ENCODE measurements around the gene HOXB9. TPM values are rescaled to one million over a fixed set of nuclear protein-coding genes. Genes with fewer than 3 reads are reported as not detected.

HOXB9 gene
- total RNA-seq, 1 experiment from 2014 or later = 5.1 TPM

DNA sequence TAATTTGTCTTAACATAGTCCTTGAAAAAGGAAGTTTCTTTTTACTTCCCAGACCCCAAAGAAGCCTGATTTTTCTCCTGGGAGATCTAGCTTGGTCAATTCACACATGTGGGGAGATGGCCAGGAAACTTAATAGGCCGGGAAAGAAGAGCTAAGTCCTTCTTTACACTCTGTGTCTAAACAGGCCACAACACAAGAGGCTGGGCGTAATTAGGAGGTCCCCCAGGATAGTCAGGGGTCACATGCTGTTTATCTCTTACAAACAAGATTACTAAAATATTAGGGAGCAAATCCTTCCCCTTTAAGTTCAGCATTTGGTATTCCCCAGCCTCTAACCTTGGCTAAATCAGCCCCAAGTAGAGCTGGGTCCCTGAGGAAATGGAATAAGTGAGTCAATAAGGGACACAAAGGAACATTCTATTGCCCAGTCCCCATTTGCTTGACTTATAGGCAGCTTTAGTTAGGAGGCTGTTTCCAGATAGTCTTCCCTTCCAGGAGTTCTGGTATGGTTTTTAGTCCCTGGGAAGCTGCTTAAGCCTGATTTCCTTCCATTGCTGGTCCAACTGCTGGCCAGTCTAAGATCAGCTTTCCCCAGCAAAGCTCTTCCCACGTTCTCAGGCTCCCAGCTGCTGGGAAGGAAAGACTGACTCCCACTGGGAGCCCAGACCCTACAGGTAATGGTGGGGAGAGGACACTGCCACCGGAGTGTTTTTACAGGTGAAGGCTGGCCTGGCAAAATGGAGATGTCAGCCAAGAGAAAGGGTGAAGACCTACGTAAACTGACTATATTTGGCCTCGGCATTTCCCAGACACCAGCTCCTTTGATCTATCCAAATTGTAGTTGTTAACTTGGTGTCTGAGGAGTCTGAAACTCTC is 14.1 kb upstream of the HOXB9 start:
- no peak for DNase-seq (ENCODE audit: low read depth)

DNA sequence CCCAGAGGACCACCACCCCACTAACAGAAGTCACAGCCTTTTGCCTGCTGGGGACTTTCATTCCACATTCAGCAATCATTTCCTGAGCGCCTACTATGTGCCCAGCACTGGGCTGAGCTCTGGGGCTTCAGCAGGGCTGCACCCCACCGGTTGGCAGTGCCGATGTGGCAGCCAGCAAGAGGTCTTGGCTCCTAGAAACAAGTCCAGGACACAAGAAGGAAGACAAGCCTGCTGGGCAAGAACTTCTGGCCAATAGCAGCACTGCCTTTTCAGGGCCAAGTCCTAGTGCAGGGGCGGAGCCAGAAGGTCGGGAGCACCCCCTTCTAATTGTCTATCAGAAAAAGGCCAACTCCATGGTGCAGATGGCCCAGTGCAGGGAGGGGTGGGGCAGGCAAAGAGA is 13.0 kb upstream of the HOXB9 start:
- DNase-seq (ENCODE audit: low read depth) = no peak

DNA sequence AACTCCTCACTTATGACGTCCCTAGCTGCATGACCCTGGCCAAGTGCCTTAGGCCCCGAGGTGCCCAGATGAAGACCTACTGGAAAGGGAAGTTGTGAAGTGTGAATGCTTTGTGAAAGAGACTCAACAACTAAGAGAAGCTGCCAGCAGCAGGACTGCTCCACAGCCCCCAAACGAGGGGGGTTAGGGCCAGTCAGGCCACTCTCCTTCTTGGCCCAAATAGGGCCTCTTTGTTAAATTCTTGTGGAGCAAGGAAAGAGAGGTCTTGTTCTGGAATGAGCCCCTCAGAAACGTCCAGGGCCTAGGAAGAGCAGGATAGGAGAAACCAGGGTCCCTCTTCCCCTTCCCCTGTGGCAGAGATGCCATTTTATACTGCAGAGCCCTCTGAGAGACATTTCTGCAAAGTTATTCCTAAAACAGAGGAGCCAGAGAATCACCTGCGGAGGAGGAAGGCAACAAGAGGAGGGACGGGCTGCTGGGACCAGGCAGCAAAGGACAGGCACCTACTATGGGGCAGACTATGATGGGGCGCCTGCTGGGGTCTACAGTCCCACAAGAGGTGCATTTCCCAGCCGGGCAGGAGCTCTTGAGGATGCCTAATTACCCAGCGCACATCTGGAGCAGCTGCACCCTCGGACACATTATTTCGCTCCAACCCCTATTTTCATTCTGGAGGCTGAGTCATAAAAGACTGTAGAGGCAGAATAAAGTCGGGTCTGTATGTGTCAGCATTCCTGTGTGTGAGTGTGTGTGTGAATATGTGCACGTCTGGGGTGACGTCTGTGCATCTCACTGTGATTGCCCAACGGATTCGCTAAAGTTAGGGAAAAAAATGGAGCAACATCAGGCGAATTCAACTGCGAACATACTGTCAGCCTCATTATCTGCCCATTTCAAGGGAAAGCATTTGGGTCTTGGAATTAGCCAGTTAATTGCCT is 11.4 kb upstream of the HOXB9 start:
- peak; percentile 94 for DNase-seq (ENCODE audit: low read depth)

DNA sequence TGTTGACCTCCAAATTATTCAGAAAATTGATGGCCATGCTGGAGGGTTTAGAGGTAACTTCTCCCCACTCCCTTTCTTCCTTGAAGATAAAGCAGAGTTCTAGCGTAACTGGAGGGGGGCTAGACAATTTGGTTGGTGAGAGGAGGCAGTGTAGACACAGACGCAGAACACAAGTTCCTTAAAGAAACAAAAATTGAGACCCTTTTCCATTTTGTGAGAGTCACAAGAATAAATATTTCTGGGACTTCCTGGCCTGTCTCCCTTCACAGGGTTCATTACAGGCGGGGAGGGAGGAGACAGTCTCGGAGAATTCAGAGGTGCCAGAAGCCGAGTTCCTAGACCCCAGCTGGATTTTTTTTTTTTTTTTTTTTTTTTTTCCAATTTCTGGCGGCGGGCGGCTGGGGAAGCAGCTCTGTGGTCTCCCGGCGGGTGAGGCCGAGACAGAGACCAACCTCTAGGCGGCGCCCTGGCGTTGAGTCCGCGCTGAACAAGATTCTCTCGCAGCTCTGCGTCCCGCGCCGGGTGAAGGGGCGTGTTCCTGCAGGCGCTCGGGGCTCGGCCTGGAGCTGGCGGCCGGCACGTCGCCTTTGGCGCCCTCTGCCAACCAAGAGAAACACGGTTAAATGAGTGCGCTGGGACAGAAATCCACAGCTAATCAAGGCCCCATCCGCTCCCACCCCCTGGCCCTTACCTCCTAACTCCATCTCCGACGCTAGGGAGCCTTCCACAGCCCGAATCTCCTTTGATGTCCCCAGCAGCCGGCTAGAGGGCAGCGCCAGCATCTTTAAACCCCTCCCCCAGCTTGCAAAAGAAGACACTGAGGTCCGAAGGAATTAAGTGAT is 10.2 kb upstream of the HOXB9 start:
- peak; percentile 75 for DNase-seq (ENCODE audit: low read depth)

DNA sequence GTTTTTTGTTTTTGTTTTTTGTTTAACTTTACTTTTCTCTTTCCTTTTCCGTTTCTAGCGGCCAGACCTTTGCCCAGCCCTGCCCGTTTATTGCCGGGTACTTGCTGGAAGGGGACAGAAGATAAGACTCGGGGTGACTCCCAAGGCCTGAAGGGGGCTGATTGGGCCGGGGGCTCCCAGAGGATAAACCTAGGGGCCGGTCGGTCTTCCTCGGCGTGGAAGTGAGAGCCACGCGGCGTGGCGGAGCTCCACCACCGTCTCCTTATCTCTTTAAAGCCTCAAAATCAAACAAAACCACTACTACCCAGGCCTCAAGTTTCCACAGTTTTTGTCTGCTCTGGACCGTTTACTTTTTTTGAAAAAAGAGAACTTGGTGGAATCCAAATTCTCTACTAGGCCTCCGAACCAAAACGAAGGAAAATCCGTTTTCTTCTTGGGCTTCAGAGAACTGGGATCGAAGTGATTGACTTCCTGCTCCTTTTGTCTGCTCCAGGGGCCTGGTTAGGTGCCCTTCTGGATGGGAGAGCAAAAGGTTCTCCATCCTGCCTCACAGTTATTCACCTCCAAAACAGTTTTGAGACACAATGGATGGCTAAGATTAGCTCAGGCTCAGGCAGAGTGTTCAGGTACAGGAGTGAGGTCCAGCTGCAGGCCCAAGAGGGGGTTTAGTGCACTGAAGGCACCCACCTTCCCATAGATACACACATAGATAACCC is 8.5 kb upstream of the HOXB9 start:
- no peak for DNase-seq (ENCODE audit: low read depth)

DNA sequence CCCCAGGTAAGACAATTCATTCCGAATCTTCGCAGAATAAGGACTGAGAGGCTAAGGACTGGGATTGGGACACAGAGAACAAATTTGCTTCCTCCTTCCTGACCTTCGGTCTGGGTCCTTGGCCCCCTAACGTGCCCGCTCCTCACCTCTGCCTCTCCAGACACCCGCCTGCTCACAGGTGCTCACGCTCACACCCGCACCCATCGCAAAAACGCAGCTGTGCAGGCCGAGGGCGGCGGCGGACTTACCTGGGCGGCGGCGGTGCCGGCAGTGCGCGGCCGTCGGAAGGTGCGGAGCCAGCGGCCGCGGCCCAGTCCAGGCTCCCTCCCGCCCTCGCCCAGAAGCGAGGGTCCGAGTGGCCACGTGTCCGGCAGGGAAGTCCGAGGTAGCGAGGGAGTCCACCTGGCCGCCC is 7.1 kb upstream of the HOXB9 start:
- no peak for DNase-seq (ENCODE audit: low read depth)

DNA sequence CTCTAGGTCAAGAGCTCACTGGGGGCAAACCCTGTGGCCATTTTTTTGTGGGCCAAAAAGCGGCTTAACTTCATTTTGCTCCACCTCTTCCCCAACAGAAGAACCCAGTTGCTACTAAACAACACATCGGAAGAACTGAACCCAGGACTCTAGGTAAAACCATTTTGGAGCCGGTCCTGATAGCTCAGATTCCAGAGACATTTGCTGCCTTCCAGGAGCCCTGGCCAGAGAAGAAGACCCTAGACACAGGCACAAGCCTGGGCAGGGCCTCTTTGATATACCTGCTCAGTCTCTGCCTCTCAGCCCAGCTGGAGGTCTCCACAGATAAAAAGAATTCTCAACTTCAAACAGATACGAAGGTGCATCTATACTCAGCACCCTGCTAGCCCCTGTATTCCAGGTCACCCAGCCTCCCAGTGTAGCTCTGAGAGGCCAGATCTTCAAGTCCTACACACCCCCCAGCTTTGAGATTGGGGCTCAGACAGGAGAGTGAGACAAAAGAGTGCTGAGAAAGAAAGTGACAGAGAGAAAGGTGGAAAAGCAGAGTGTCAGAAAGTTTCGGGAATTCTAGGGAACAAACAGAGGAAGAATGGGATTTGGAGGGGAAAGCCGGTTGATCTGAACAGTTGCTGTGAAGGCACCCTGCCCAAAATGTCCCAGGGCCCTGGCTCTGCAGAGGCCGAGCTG is 6.6 kb upstream of the HOXB9 start:
- no peak for DNase-seq (ENCODE audit: low read depth)

DNA sequence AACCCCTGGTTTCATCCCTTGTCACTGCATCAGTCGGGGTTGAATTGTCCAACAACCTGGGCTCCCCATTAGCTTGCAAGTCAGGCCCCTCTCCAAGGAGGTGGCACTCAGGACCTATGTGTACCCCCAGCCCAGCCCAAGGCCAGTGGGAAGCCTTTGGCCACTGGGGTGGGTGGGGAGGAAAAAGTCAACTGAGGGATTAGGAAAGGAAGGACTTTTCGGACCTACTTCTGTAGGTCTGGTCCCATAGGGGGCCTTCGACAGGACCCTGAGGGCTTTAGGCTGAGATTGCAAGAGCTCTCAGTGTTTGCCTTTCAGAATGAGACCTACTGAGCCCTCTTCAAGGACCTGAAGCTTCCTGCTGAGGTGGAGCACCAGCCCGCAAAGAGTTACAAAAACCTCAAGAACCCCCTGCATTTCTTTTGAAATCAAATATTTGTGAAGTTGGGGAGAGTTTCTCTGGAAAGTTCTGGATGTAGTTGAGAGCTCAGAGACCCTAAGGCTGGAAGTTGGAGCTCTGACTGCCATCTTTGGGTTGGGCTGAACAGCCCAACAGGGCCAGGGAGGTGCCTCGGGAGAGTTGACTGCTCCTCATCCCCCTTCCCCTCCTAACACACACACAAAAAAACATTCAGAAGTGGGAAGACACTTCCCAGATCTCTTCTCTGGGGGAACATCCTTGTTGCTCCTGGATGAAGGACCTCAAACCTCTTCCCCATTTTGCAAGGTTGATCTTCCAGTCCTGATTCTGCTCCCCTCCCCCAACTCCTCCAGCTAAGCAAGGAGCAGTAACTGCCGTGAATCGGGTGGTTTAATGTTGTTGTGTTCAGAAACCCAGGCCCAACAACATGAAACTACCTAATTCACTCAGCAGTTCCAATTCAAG is 5.8 kb upstream of the HOXB9 start:
- no peak for DNase-seq (ENCODE audit: low read depth)

DNA sequence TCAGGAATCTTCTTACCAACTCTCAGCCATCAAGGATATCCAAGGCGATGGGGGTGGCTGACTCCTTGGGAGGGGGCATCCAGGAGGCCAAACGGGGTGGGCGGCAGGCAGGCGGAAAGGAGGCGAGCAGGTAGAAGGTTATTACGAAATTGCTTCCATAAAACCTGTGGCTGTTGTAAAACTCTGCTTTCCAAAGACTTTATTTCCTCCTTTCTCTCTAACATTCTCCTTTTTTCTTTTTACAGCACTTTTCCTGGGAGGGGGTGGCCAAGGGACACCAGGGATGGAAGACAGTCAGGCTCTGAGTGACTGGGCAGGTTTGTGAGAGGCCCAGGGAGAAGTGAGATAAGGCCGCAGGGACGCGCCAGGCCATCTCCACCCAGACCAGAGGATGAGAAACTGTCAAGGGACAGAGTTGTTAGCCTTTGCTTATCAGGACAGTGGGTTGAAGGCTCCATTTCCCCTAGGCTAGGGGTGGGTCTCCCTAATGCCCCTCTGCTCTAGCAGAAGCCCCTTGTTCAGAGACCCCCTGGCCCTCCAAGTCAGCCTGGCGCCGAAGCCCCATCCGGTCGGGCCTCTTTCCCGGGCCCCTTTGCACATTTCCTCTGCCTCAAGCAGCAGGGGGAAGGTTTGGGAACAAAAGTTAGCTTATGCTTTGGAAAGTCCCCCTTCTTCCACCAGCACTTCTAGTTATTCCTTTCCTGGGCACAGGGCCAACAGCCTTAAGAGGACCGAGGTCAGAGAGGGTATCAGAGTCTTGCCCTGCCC is 5.0 kb upstream of the HOXB9 start:
- DNase-seq (ENCODE audit: low read depth) = no peak

DNA sequence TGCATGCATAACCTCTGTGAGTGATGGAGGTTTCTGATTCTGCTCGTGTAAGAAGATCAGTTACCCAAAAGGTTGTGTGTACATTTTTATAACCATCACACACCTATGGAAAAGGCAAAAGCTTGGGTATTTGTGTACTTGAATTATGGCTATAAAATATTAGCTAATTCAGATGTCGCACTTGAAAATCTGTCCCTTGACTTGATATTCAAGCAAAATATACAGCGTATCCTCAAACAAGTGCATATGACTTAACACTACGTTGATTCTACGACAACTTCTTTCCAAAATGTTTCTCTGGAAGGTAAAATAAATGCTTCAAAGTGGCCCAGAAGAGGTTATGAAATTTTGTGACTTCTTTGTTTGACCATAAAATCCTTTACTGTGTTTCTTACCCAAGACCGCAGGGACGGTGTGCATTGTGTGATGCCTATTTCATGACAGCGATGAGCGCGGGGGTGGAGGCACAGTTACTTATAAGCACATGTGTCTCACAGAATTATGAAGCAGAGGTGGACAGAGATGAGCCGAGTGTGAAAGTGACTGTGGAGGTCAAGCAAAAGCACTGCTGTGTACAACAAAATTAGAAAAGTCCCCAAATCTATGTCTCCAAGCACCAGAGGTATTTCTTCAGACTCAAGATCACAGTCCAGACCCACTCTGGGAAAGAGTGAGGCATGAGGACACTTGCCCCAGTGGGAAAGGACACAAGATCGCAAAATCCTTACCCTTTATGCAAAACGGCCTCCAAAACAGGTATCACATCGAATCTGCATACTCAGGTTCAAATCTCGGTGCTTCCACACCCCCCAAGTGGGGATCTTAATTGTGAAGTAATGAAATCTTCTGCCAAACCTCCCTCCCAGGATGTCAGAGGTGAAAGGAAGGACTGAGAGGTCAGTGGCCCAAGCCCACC is 4.1 kb upstream of the HOXB9 start:
- DNase-seq (ENCODE audit: low read depth) = no peak

DNA sequence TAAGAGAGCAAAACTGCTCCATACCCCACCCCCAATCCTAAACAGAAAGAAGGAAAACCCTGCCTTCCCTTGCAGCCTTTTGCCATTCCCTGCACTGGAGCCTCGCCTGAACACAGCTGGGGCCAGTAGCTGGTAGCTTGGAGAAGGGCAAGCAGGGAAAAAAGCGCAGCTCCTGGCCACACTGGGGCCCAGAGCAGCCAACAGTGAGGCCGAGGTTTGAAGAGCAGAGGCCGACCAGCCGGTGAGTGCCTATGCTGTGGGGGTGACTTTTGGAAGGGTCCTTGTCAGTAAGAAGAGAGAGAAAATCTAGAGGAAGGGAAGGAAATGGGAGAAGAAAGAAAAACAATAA is 3.2 kb upstream of the HOXB9 start:
- DNase-seq (ENCODE audit: low read depth) = no peak

DNA sequence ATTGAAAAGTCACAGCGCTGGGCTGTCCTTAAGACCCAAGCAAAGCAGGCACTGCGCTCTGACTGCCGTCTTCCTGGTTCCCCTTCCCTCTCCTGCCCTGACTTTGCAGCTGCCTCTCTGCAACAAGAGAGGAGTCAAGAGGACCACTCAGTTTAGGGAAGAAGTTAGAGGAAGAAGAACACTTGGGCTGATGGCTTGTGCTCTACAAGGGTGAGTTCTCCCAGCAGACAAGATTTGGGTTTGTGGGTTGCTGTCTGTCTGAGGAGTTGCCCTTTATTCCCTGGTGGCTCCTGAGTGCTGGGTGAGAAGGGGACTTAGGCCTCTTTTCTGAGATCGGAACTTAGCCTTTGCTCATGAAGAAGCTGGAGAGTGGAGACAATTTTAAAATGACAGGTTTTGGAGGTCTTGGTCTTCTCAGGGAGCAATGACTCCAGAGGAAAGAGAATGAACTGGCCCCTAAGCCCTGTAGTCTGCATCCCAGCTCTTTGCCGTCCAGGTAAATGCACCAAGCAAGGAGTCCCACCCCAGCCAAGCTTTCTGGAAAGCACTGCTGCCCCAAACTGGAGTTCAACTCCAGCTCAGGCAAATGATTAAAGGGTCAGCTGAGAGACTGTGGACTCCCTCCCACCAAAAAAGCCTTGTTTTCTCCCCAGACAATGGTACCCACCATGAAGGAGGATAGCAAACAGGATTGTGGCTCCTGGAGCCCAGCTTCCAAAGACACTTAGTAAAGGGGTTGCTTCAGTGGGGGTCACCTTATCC is 2.7 kb upstream of the HOXB9 start:
- no peak for DNase-seq (ENCODE audit: low read depth)

DNA sequence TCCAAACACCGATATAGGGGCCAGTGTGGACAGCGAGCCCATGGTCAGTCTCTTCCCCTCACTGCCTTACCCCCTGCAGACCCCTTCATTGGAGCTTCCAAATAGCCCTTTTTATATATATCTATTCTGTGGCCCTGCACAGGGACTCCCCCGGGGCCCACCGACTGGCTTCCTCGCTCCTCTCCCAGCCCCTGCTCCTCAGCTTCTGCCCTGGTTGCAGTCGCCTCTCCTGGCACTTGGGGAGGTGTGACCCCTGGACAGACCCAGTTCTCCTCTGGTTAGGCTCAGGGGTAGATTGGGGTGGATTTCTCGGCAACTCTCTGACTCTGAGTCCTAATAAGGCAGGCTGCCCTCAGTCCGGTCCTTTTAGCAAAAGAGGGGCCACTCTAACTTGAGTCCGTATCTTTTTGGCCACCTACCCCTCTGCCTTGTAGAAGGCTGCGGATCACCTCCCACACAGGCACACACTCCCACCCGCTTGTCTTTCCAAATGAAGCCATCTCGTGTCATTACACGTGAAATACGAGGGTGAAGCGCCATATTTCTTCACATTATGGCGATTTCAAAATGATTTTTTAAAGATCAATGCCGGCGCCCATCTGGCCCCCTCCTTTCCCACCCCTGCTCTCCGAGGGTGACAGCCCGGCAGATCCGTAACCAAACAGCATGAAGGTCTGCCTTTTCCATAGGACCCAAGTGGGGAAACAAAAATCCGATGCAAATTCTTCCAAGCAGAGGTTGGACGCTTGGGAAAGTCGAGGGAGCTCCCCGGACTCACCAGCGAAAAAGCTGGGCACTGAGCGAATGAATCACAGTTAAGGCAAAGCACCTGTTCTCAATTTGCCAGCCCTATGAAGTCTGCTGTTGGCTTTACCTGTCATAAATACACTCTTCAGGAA is 1.7 kb upstream of the HOXB9 start:
- DNase-seq (ENCODE audit: low read depth) = no peak

DNA sequence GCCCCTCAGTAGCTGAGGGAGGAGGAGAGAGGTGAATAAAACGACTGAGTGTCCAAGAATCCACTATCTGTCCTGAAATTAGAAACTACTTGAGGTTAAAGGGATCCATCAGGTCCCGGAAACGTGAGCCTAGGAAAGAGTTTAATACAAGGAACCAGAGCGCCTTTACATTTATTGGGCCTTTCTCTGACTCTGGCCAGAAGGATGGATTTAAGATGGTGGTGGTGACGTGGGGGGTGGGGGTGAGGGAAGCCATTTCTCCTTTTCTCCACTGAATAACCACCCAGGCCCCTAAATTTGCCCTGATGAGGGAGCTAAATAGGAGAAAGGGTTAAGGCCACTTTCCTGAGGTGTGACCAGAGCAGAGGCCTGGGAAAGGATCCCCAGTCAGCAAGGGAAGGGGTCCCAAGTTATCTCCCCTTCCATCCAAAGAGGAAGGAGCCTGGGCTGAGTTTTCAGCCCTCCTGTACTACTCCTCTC is 1.0 kb upstream of the HOXB9 start:
- DNase-seq (ENCODE audit: low read depth) = no peak

DNA sequence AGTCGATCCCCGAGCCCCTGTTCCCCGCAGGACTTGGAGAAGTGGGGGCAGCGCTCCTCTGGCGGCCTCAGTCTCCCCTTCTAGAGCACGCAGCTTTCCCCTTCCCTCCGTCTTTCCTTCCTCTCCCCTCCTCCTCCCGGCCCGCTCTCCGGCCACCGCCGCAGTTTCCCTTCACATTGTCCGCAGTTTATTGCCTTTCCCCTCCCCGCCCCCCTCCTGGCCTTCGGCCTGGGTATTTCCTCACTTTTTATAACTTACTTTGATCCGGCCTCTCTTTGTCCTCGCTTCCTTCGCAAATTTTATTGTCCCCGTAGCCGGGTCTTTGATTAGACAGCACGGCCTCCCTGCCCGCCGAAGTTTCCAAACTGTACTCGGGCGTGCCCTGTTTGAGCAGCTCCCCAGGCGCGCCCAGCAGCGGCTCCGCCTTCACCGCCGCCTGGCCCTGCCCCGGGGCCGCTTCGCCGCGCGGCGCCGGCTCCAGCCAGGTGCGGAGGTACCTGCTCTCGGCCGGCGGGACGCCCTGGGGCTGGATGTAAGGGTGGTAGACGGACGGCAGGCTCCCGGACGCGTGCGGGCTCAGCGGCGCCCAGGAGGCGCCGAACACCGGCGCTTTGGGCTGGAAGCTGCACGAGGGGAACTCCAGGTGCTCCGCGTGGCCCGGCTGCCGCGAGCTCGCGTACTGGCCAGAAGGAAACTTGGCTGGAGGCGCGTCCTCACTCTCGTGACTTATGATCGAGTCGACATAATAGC is 488 bp downstream of the HOXB9 start:
- DNase-seq (ENCODE audit: low read depth) = peak; percentile 33

Measured in LHCN-M2 (cell line).